Neural cell (in vitro differentiated cells): ENCODE results near the gene LKAAEAR1. TPM values are rescaled to one million over a fixed set of nuclear protein-coding genes. Genes with fewer than 3 reads are reported as not detected.
A peak's percentile ranks its signal among the peaks of the same experiment; 100 is the strongest.

Experiments used
- H2AFZ ChIP-seq: fragments of 200-600, 300-800 bp; sonication (generic), shearing (Covaris generic); 2 replicates; pipeline ENCODE4 v1.6.0; 2014; ENCODE audit warnings: low read depth, mild to moderate bottlenecking, antibody characterized with exemption, low read length, moderate library complexity
- H3F3A ChIP-seq: fragments of 200-600 bp; shearing (Covaris generic); 2 replicates; pipeline ENCODE4 v1.6.1; 2016; ENCODE audit warnings: mild to moderate bottlenecking, moderate library complexity, mixed read lengths, antibody characterized with exemption, low read length; ENCODE audit not compliant: insufficient read depth, poor library complexity, severe bottlenecking
- H3K27ac ChIP-seq: fragments of 200-600, 300-800 bp; sonication (generic), shearing (Covaris generic); 2 replicates; pipeline ENCODE4 v1.5.1; 2014; ENCODE audit warnings: mild to moderate bottlenecking, low read length, moderate library complexity
- H3K27me3 ChIP-seq: fragments of 300-800, 200-600 bp; sonication (generic), shearing (Covaris generic); 2 replicates; pipeline ENCODE4 v1.6.0; 2014; ENCODE audit warnings: mild to moderate bottlenecking, low read depth, low read length, moderate library complexity; ENCODE audit not compliant: insufficient read depth
- H3K36me3 ChIP-seq: fragments of 300-800, 200-600 bp; sonication (generic), shearing (Covaris generic); 2 replicates; pipeline ENCODE4 v1.5.1; 2014; ENCODE audit warnings: mild to moderate bottlenecking, antibody characterized with exemption, low read length, moderate library complexity; ENCODE audit not compliant: insufficient read depth
- H3K4me2 ChIP-seq: fragments of 300-800, 200-600 bp; sonication (generic), shearing (Covaris generic); 2 replicates; pipeline ENCODE4 v1.6.0; 2014; ENCODE audit warnings: mild to moderate bottlenecking, low read length
- H3K4me3 ChIP-seq: fragments of 300-800, 200-600 bp; sonication (generic), shearing (Covaris generic); 2 replicates; pipeline ENCODE4 v1.5.1; 2014; ENCODE audit warnings: mild to moderate bottlenecking, low read length, moderate library complexity
- H3K79me2 ChIP-seq: fragments of 200-600 bp; shearing (Covaris generic); replicated peaks from 2 replicates; pipeline ENCODE4 v1.6.0; 2014; ENCODE audit warnings: mild to moderate bottlenecking, low read length, moderate library complexity; ENCODE audit not compliant: insufficient read depth
- H3K9ac ChIP-seq: fragments of 300-800, 200-600 bp; sonication (generic), shearing (Covaris generic); 2 replicates; pipeline ENCODE4 v1.6.1; 2016; ENCODE audit warnings: mild to moderate bottlenecking, low read length, mixed read lengths
- H3K9me2 ChIP-seq: fragments of 200-600 bp; shearing (Covaris generic); 2 replicates; pipeline ENCODE4 v1.6.1; 2016; ENCODE audit warnings: mild to moderate bottlenecking, low read length, mixed read lengths; ENCODE audit not compliant: insufficient read depth
- H3K9me3 ChIP-seq: fragments of 200-600, 300-800 bp; sonication (generic), shearing (Covaris generic); 2 replicates; pipeline ENCODE4 v1.6.1; 2016; ENCODE audit warnings: mild to moderate bottlenecking, mixed run types, low read length, moderate library complexity, mixed read lengths
- H4K20me1 ChIP-seq: fragments of 200-600 bp; shearing (Covaris generic); 2 replicates; pipeline ENCODE4 v1.6.1; 2016; ENCODE audit warnings: mild to moderate bottlenecking, mixed run types; ENCODE audit not compliant: insufficient read depth
- EP300 ChIP-seq: fragments of 450-650 bp; conservative IDR thresholded peaks from 2 replicates; pipeline ENCODE4 v1.6.1; 2014; ENCODE audit warnings: antibody characterized with exemption, mild to moderate bottlenecking, moderate library complexity; ENCODE audit not compliant: poor library complexity, severe bottlenecking
- EZH2 ChIP-seq: fragments of 200-600, 300-800 bp; shearing (Covaris generic), sonication (generic); IDR thresholded peaks from 2 replicates; pipeline ENCODE4 v1.6.1; 2014; ENCODE audit warnings: antibody characterized with exemption, low read length, borderline replicate concordance, mild to moderate bottlenecking; ENCODE audit not compliant: insufficient read depth, poor library complexity, severe bottlenecking
- MXI1 ChIP-seq: fragments of 450-650 bp; conservative IDR thresholded peaks from 2 replicates; pipeline ENCODE4 v1.6.1; 2014; ENCODE audit warnings: antibody characterized with exemption, mild to moderate bottlenecking; ENCODE audit not compliant: poor library complexity, severe bottlenecking
- POLR2AphosphoS5 ChIP-seq: IDR thresholded peaks from 2 replicates; pipeline ENCODE4 v1.6.1; 2012
- RAD21 ChIP-seq: fragments of 450-650 bp; conservative IDR thresholded peaks from 2 replicates; pipeline ENCODE4 v1.6.1; 2014; ENCODE audit warnings: antibody characterized with exemption, mild to moderate bottlenecking, moderate library complexity
- REST ChIP-seq: IDR thresholded peaks from 2 replicates; pipeline ENCODE4 v1.6.1; 2012; ENCODE audit warnings: borderline replicate concordance
- SMC3 ChIP-seq: fragments of 450-650 bp; conservative IDR thresholded peaks from 2 replicates; pipeline ENCODE4 v1.6.1; 2014; ENCODE audit warnings: antibody characterized with exemption, mild to moderate bottlenecking, moderate library complexity; ENCODE audit not compliant: poor library complexity
- TAF1 ChIP-seq: IDR thresholded peaks from 2 replicates; pipeline ENCODE4 v1.6.1; 2012; ENCODE audit warnings: low read depth
- polyA plus RNA-seq: library from polyadenylated mRNA; depleted of rRNA; stranded (reverse); fragments of >200 nt; gene quantifications from 2 replicates; pipeline ENCODE4 v1.2.3, GENCODE V29; 2014
- TF ChIP-seq, protein P1 (sequence below): fragments of 450-650 bp; IDR thresholded peaks from 2 replicates; pipeline ENCODE4 v1.5.1; 2014; ENCODE audit warnings: antibody characterized with exemption, mild to moderate bottlenecking, moderate library complexity; ENCODE audit not compliant: poor library complexity, severe bottlenecking

The LKAAEAR1 gene
- polyA plus RNA-seq, 1 donor from 2014 or later, result 9.3 TPM

DNA sequence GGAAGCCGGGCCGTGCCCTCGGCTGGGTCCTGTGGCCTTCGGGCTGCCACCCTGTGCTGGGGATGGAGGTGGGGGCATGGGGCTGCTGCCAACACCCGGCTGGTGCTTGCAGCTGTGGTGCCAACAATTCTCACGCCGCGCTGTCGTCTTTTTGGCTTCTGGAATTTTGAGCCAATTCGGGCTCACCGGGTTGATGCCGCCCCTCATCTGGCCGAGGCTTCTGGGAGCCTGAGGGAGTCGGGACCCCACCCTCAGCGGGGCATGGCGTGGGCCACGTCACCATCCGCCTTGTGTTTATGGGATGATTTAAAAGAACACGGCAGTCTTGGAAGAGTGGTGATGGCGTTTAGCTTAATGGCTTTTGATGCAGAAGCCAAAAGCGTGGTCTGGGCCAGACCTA lies 31.8 kb upstream of the LKAAEAR1 start:
- Histone ChIP-seq H3K9me2 (no peaks in the 10 kb centered on the region), H3K27ac (no peak overlapping the region), H3K9ac (no peak overlapping the region)

GRCh38 chr20:64115171-64115911 lies 31.1 kb upstream of the LKAAEAR1 start:
- H3K9me3 ChIP-seq, result no peaks in the 10 kb centered on the region
- peak overlapping the region; percentile 47 for H3K4me2 ChIP-seq
- H3K9ac ChIP-seq, result peak overlapping the region; percentile 14
- no peaks in the 10 kb centered on the region for H4K20me1 ChIP-seq
- no peaks in the 10 kb centered on the region for H3K27me3 ChIP-seq
- no peak for TF ChIP-seq REST
- peak; percentile 80 for TF ChIP-seq MXI1
- TF ChIP-seq SMC3, result peak; percentile 39
- no peak for TF ChIP-seq TAF1
- no peak for TF ChIP-seq RAD21
- TF ChIP-seq, protein P1, sequence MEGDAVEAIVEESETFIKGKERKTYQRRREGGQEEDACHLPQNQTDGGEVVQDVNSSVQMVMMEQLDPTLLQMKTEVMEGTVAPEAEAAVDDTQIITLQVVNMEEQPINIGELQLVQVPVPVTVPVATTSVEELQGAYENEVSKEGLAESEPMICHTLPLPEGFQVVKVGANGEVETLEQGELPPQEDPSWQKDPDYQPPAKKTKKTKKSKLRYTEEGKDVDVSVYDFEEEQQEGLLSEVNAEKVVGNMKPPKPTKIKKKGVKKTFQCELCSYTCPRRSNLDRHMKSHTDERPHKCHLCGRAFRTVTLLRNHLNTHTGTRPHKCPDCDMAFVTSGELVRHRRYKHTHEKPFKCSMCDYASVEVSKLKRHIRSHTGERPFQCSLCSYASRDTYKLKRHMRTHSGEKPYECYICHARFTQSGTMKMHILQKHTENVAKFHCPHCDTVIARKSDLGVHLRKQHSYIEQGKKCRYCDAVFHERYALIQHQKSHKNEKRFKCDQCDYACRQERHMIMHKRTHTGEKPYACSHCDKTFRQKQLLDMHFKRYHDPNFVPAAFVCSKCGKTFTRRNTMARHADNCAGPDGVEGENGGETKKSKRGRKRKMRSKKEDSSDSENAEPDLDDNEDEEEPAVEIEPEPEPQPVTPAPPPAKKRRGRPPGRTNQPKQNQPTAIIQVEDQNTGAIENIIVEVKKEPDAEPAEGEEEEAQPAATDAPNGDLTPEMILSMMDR, result peak; percentile 35
- no peak for TF ChIP-seq EZH2
- TF ChIP-seq EP300, result no peak
- peak; percentile 42 for TF ChIP-seq POLR2AphosphoS5
- H2AFZ ChIP-seq, result no peak overlapping the region
- peak overlapping the region; percentile 14 for H3K27ac ChIP-seq
- peak overlapping the region; percentile 38 for H3K4me3 ChIP-seq
- H3K9me2 ChIP-seq, result no peaks in the 10 kb centered on the region
- no peaks in the 10 kb centered on the region for H3K36me3 ChIP-seq
- no peaks in the 10 kb centered on the region for H3F3A ChIP-seq
- no peaks in the 10 kb centered on the region for H3K79me2 ChIP-seq

More for the DNA sequence above, 31.8 kb upstream of the LKAAEAR1 start:
- H3K36me3 ChIP-seq, result no peaks in the 10 kb centered on the region
- no peak overlapping the region for H3K4me3 ChIP-seq
- no peak for TF ChIP-seq EP300
- no peak for TF ChIP-seq SMC3
- TF ChIP-seq MXI1, result no peak
- TF ChIP-seq TAF1, result no peak
- TF ChIP-seq EZH2, result no peak
- TF ChIP-seq REST, result no peak
- TF ChIP-seq POLR2AphosphoS5, result no peak
- TF ChIP-seq RAD21, result no peak
- H2AFZ ChIP-seq, result no peak overlapping the region
- no peak overlapping the region for H3K4me2 ChIP-seq
- no peaks in the 10 kb centered on the region for H3K79me2 ChIP-seq
- no peaks in the 10 kb centered on the region for H3K27me3 ChIP-seq
- H3F3A ChIP-seq, result no peaks in the 10 kb centered on the region
- H4K20me1 ChIP-seq, result no peaks in the 10 kb centered on the region
- no peaks in the 10 kb centered on the region for H3K9me3 ChIP-seq
